HG03354 (cell line): Measurements from ENCODE around the gene SPNS3.

ENCODE experiments used
- ATAC-seq: cut with Tn5 transposase; IDR thresholded peaks from one replicate; pipeline ENCODE4 v1.9.1; 2021; ENCODE audit warnings: mild to moderate bottlenecking; ENCODE audit not compliant: unreplicated experiment, poor library complexity, severe bottlenecking

SPNS3 gene

GRCh38 chr17:4520894-4521600, 87.3 kb downstream of the SPNS3 start:
- ATAC-seq, result no peak

- ATAC-seq, result no peak
Observed at GRCh38 chr17:4522661-4523060, 88.9 kb downstream of the SPNS3 start.

- ATAC-seq, result no peak
Observed at GRCh38 chr17:4523946-4524345, 90.2 kb downstream of the SPNS3 start.

GRCh38 chr17:4525691-4526397, 92.1 kb downstream of the SPNS3 start:
- no peak for ATAC-seq

DNA sequence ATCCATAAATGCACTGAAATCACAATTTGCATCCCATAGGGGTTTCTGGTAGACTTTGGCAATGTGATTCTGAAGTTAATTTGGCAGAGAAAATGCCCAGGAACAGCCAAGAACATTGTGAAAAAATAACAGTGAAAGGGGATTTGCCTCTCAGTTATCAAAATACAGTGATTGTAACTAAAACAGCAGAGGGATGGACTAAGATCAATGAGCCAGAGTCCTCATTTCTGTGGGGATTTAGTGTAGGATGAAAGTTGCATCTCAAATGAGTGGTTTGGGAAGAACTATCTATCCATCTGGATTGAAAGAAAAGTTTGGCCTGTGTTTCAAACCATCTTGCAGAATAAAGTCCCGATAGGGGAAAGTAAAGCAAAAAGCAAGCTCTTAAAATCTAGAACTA, 93.4 kb downstream of the SPNS3 start:
- no peak for ATAC-seq

- no peak for ATAC-seq
Observed at GRCh38 chr17:4527566-4528125, 93.9 kb downstream of the SPNS3 start.

DNA sequence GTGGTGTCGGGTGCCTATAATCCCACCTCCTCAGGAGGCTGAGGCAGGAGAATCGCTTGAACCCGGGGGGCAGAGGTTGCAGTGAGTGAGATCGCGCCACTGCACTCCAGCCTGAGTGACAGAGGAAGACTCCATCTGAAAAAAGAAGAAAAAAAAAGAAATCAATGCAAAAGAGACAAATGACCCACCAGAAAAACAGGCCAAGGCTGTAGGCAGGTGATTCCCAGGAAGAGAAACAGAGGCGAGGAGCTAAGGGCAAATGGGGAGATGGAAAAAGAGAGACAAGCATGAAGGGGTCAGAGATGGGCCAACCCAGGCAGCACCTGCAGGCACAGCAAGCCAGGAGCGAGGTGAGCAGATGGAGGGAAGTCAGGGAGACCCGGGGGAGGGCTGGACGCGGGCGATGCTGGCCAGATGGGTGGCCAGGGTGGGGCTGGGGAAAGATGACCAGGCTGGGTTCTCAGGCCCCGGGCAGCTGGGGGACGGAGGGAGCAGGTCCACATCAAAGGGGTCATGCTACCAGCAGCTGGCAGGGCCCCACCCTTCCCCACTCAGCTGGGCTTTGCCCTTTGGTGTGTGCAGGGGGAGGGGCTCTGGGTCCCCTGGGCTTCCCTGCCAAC, 95.9 kb downstream of the SPNS3 start:
- ATAC-seq, result no peak

DNA sequence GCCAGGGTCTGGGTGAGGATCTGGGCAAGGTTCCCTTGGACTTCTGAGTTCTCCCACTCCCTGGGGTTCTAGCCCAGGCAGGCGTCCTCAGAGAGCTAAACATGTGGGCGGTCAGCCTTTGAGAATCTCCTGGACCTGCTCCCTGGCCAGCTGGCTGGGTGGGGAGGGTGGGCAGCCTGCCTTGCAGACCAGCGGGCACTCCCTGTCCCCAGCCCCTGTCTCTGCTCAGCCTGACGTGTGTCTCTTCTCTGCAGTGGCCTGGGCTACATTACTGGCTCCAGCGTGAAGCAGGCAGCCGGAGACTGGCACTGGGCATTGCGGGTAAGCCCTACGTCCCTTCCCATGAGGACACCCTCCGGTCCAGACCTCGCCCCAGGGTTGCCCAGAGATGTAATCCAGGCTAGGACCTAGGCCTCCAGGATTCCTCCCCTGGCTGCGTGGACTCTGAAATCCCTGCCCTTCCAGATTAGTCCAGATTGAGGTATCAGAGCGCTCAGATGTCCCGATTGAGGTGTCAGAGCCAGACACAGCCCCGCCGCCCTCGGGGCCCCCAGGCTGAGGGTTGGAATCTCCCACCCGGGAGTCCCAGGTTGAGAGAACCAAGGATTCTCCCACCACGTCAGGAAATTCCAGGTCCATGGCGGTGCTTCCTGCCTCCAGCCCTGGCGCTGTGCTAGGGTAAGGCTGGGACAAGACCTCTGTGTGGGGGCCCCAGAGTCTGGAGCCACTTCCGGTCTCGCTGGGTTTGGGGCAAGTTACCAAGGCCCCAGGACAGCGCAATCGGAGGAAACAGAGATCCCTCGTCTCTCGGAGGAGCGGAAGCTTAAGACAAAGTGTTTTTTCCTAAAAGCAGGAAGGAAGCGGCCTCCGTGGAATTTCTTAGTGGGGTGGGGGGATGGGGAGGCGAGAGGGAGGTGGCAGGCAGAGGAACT, 97.3 kb downstream of the SPNS3 start:
- no peak for ATAC-seq

DNA sequence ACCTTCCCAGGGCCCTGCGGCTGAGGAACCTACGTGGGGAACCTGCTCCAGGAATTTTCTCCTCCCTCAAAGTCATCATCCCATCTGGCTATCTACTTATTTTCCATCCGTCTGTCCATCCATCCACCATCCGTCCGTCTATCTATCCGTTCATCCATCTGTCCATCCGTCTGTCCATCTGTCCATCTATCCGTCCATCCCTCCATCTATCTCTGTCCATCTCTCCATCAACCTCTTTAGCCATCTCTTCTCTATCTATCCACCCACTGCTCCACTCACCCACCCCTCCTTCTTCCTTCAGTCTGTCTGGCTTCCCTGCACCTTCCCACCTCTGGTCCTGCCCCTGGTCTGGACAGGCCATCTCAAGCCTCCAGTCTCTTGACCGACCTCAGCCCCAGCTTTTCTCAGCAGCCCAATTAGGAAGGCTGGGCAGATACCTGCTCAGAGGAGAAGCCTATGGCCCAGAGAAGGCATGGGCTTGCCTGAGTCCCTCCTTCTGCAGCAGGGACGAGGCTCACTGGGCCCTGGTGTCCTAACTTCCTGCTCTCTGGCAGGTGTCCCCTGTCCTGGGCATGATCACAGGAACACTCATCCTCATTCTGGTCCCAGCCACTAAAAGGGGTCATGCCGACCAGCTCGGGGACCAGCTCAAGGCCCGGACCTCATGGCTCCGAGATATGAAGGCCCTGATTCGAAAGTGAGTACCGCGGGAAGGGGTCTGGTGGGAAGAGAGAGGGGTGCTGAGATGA, 98.4 kb downstream of the SPNS3 start:
- no peak for ATAC-seq

DNA sequence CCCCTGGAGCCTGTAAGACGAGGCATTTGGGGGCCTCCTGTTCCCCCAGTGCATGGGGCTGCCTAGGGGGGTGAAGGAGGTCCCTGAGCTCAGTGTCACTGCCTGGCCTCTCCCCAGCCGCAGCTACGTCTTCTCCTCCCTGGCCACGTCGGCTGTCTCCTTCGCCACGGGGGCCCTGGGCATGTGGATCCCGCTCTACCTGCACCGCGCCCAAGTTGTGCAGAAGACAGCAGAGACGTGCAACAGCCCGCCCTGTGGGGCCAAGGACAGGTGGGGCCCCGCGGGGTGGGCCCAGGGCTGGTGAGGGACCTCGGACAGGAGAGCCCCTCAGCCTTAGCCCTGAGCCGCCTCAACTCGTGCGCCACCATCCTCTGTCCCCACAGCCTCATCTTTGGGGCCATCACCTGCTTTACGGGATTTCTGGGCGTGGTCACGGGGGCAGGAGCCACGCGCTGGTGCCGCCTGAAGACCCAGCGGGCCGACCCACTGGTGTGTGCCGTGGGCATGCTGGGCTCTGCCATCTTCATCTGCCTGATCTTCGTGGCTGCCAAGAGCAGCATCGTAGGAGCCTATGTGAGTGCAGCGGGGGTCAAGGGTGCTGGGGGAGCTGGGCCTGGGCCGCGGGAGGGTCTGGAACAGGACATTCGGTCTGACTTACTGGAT, 99.3 kb downstream of the SPNS3 start:
- no peak for ATAC-seq

DNA sequence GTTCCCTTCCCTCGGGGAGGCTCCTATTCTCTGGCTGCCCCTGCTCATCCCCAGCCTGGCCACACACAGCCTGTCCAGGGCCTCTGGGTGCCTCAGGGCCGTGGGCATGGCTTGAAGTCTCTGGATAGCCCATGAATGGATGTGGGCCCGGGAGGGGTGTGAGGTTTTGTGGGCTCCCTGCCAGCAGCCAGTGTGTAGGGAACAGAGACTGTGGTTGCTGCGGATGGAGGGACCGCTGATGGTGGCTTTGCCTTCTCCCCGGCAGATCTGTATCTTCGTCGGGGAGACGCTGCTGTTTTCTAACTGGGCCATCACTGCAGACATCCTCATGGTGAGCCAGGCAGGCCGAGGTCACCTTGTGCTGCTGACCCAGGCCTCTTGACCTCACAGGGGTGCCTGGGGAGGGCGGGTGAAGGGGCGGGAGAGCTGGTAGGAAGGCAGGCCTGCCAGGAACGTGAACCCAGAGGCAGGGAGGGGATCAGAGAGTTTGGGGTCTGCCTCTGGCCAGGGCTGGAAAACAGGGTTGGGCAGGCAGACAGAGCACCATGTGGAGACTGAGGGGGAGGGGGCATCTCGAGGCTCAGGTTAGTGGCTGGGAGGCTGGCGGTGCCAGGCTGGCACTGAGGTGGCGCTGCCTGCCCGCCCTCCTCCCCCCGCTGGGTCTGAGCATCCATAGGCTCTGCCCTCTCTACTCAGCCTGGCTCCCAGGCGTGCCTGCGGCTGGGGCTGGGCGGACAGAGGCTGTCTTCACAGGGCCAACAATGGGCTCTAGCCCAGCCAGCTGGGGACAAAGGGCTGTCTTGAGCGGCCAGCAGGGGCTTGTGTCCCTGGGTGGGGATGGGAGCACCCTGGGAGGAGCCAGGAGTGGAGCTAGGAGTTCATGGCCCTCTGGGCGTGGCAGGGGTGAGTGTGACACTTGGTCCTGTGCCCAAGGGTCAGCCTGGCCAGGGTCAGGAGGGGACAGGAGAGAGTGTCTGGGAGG, 100.1 kb downstream of the SPNS3 start:
- ATAC-seq, result no peak

DNA sequence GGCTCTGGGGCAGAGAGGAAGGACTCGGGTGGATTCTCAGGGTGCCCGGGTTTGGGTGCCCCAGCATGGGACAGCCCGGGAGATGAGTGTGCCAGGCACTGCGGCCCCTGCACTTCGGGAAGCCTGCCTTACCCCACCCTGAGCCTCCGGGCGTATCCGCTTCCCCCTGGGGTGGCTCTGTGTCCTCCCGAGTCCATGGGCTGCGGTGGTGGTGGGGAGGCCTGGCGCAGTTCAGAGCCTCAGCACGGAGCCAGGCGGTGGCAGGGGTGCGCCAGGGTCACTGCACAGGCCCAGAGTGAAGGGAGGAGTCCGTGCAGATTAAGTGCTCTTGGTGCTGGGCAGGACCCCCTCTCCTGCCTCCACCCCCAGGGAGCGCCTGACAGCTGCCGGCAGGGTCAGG, 100.8 kb downstream of the SPNS3 start:
- no peak for ATAC-seq

GRCh38 chr17:4534928-4535666, 101.4 kb downstream of the SPNS3 start:
- ATAC-seq, result no peak

DNA sequence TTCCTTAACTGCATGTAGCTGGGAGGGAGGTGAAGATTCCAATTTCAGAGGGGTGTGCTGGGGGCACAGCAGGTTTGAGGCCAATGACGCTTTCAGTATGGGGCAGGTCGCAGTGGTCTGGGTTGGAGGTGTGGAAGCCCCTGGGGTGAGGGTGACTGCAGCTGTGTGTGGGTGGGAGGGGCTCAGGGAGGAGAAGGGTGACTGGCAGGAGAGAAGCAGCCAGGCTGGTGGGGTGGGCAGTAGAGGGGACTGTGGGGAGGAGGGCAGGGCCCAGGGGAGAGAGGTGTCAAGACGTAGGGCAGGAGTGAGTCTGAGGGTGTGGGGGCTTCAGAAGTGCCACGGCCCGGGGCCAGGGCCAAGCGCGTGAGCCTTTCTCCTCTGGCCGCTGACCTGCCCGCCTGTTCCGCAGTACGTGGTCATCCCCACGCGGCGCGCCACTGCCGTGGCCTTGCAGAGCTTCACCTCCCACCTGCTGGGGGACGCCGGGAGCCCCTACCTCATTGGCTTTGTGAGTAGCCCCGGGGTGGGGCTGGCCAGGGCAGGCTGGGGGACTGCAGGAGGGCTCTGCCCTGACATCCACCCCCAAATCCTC, 102.0 kb downstream of the SPNS3 start:
- ATAC-seq, result no peak

- no peak for ATAC-seq
Observed at GRCh38 chr17:4536259-4536741, 102.6 kb downstream of the SPNS3 start.

DNA sequence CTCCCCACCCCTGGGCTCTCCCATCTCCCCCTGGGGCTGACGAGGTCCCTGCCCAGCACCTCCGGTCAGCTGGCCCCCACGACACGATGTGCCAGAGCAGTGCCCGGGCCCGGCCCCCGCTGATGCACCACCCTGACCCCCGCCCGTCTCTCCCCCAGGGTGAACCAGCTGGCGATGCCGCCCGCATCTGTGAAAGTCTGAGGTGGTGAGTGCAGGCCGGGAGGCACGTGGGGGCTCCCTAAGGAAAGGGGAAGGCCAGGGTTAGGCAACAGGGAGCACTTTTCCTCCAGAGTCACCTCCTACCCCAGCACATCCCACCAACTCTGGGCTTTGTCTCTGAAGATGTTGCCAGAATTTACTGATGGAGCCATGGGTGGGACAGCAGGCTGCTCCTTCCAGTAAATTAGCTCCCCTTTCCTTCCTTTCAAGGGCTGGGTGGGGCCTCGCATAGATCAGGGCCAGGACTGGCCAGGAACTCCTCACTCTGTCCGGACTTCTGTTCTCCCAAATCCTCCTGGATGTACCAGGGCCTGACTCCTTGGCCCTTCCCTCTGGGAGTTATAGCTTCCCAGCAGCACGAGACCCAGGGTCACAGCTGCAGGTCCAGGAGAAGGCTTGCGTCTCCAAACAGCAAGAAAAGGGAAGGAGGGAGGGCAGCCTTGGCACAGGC, 103.1 kb downstream of the SPNS3 start:
- ATAC-seq, result no peak
